GM12873 (cell line): ENCODE data around the gene OR52E5.

Source experiments
- CTCF ChIP-seq: IDR thresholded peaks from 2 replicates; pipeline ENCODE4 v1.5.1; 2012; ENCODE audit warnings: low read depth, mild to moderate bottlenecking, moderate library complexity, low read length, control low read depth; ENCODE audit not compliant: insufficient read depth; ENCODE audit errors: missing control alignments

Gene OR52E5

GRCh38 chr11:5931061-5931460 is 38.1 kb downstream of the OR52E5 start:
- no peak for TF ChIP-seq CTCF

GRCh38 chr11:5932671-5933070 is 39.7 kb downstream of the OR52E5 start:
- no peak for TF ChIP-seq CTCF

- TF ChIP-seq CTCF, result no peak
Observed at GRCh38 chr11:5933116-5933515, 40.1 kb downstream of the OR52E5 start.

- TF ChIP-seq CTCF, result no peak
Observed at GRCh38 chr11:5937868-5938602, 45.0 kb downstream of the OR52E5 start.

- TF ChIP-seq CTCF, result no peak
Observed at GRCh38 chr11:5938603-5938965, 45.6 kb downstream of the OR52E5 start.

GRCh38 chr11:5940748-5941147 is 47.7 kb downstream of the OR52E5 start:
- no peak for TF ChIP-seq CTCF

GRCh38 chr11:5941951-5942350 is 48.9 kb downstream of the OR52E5 start, which contains the start of gene OR56A3:
OR56A3 (plus strand) TSS chr11:5942251; CDS start chr11:5947347, 5,096 bp downstream.
- TF ChIP-seq CTCF, result no peak
